ENCODE data around the gene ST8SIA5.

ST8SIA5 gene

GRCh38 chr18:46622999-46623398 is 133.9 kb downstream of the ST8SIA5 start:
- DNase-seq: peak; percentile 38

GRCh38 chr18:46622451-46622850 is 134.4 kb downstream of the ST8SIA5 start:
- no peak for DNase-seq

- DNase-seq: no peak
Measured at GRCh38 chr18:46621871-46622270, 135.0 kb downstream of the ST8SIA5 start.

- DNase-seq: no peak
Measured at GRCh38 chr18:46621111-46621766, 135.6 kb downstream of the ST8SIA5 start.

GRCh38 chr18:46619559-46619958 is 137.3 kb downstream of the ST8SIA5 start:
- no peak for DNase-seq
